Mesothelial cell of epicardium (in vitro differentiated cells): ENCODE measurements around the gene SLITRK2. TPM values are rescaled to one million over a fixed set of nuclear protein-coding genes. Genes with fewer than 3 reads are reported as not detected.

Experiments used
- DNase-seq, 2 experiments: peaks; one replicate each; pipeline ENCODE4 v3.0.0; 2021; ENCODE audit warnings: low spot score in 2 of 2; ENCODE audit not compliant: unreplicated experiment in 2 of 2
- H3K27ac Mint-ChIP-seq: 2 replicates; pipeline ENCODE4 v1.8.0; 2021; ENCODE audit warnings: mixed read lengths
- H3K27me3 Mint-ChIP-seq: 2 replicates; pipeline ENCODE4 v1.8.0; 2021; ENCODE audit warnings: low read depth, mixed read lengths
- H3K36me3 Mint-ChIP-seq: 2 replicates; pipeline ENCODE4 v1.8.0; 2021; ENCODE audit warnings: mixed read lengths
- H3K4me1 Mint-ChIP-seq: 2 replicates; pipeline ENCODE4 v1.8.0; 2021; ENCODE audit warnings: mixed read lengths
- H3K4me3 Mint-ChIP-seq: 2 replicates; pipeline ENCODE4 v1.8.0; 2021; ENCODE audit warnings: mild to moderate bottlenecking, moderate library complexity, mixed read lengths
- H3K9me3 Mint-ChIP-seq: 2 replicates; pipeline ENCODE4 v1.8.0; 2021; ENCODE audit warnings: mixed read lengths
- CTCF ChIP-seq: fragments of 200-600 bp; sonication (generic); IDR thresholded peaks from one replicate; pipeline ENCODE4 v1.5.0; 2021; ENCODE audit warnings: antibody characterized with exemption; ENCODE audit not compliant: unreplicated experiment
- total RNA-seq: library from RNA; stranded (reverse); gene quantifications from 3 replicates; pipeline ENCODE4 v1.2.1, GENCODE V29; 2021

Gene SLITRK2
- total RNA-seq, 1 donor from 2014 or later = 0.85 TPM

GRCh38 chrX:145843146-145843904, 25.7 kb downstream of the SLITRK2 start:
- Mint-ChIP-seq H3K27me3 (no peaks in the 10 kb centered on the region), H3K9me3 (peaks cover 16% of the 10 kb centered on the region), H3K4me3 (no peak overlapping the region), H3K4me1 (peaks cover 39% of the 10 kb centered on the region), H3K27ac (peak overlapping the region; percentile 72), H3K36me3 (no peaks in the 10 kb centered on the region)
- no peak for DNase-seq
- TF ChIP-seq CTCF = no peak

GRCh38 chrX:145844886-145845285, 27.3 kb downstream of the SLITRK2 start:
- DNase-seq = no peak
- H3K27ac Mint-ChIP-seq = no peak overlapping the region
- no peak for TF ChIP-seq CTCF
- no peaks in the 10 kb centered on the region for H3K36me3 Mint-ChIP-seq
- no peaks in the 10 kb centered on the region for H3K27me3 Mint-ChIP-seq
- peaks cover 19% of the 10 kb centered on the region for H3K9me3 Mint-ChIP-seq
- H3K4me1 Mint-ChIP-seq = peaks cover 33% of the 10 kb centered on the region
- no peak overlapping the region for H3K4me3 Mint-ChIP-seq

- Mint-ChIP-seq H3K9me3 (peaks cover 14% of the 10 kb centered on the region), H3K4me1 (peaks cover 16% of the 10 kb centered on the region), H3K36me3 (no peaks in the 10 kb centered on the region), H3K27ac (peak overlapping the region; percentile 90), H3K4me3 (no peak overlapping the region), H3K27me3 (no peaks in the 10 kb centered on the region)
- DNase-seq = no peak
- TF ChIP-seq CTCF = no peak
Measured at GRCh38 chrX:145848448-145848847, 30.8 kb downstream of the SLITRK2 start.

- Mint-ChIP-seq H3K4me1 (peaks cover 12% of the 10 kb centered on the region), H3K36me3 (no peaks in the 10 kb centered on the region), H3K9me3 (peaks cover 14% of the 10 kb centered on the region), H3K27ac (peak overlapping the region; percentile 64), H3K27me3 (no peaks in the 10 kb centered on the region), H3K4me3 (no peak overlapping the region)
- no peak for TF ChIP-seq CTCF
- no peak for DNase-seq
Measured at GRCh38 chrX:145848857-145849256, 31.2 kb downstream of the SLITRK2 start.

- H3K27ac Mint-ChIP-seq = no peak overlapping the region
- no peak for TF ChIP-seq CTCF
- no peak overlapping the region for H3K4me3 Mint-ChIP-seq
- no peak for DNase-seq
- H3K9me3 Mint-ChIP-seq = peaks cover 13% of the 10 kb centered on the region
- peaks cover 9% of the 10 kb centered on the region for H3K4me1 Mint-ChIP-seq
- H3K36me3 Mint-ChIP-seq = no peaks in the 10 kb centered on the region
- H3K27me3 Mint-ChIP-seq = no peaks in the 10 kb centered on the region
Measured at GRCh38 chrX:145853181-145853580, 35.6 kb downstream of the SLITRK2 start.
